Measurements from ENCODE around the gene ARFGAP1. TPM values are rescaled to one million over a fixed set of nuclear protein-coding genes. Genes with fewer than 3 reads are reported as not detected.

Gene ARFGAP1
- total and polyA plus RNA-seq, 4 donors = 47.0 to 108 (median 87.6) TPM

DNA sequence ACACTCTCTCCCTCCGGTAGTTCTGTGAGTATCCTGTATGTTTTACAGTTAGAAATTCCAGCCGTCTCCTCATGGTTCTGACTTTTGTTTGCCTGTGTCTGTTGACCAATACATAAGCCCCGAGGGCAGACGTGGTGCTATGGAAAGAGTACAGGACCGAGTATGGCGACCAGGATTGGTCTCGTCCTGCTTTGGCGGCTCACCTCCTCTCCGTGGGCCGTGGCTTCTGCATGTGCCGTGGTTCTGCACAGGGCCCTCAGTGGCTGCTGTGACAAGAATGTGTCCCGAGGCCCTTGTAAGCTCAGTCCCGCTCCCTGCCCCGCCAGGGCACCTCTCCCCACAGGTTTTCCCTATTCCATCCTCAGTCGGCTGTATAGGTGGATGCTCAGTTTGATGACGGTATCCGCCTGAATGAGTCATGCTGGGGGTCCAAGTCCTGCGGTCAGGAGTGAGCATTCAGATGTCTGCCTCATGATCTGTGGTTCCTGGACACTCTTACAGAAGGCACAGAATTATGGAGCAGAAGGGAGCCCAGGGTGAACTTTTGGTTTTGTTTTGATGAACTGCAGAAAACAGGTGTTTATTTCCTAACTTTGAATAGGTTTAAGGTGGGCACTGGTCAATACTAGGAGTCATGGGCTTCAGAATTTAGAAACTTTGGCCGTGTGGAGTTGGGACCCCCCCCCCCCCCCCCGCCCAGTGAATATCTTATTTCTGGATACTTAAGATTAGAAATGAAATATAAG lies 1.2 kb downstream of the ARFGAP1 start:
- ATAC-seq (ENCODE audit: insufficient read depth, low FRiP score) (no peak), DNase-seq (no peak)
- 40 to 52% methylated on average over 20 of the region's 20 CpGs for WGBS, 2 donors
- Histone ChIP-seq H3K9ac (ENCODE audit: insufficient read depth in 1 of 2, low read length in 2 of 2) (peak overlapping the region; percentile 31 to 63), H3K4me1 (ENCODE audit: control insufficient read depth in 5 of 5, insufficient read depth in 5 of 5, low read length in 5 of 5) (peaks cover 0 to 37% (median 10%) of the 10 kb centered on the region in 5 donors), H3K27ac (ENCODE audit: low read depth in 1 of 2, low read length in 1 of 2) (no peak overlapping the region), H3K27me3 (ENCODE audit: control insufficient read depth in 3 of 3, insufficient read depth in 3 of 3, low read length in 2 of 3) (no peaks in the 10 kb centered on the region), H3K4me3 (peak overlapping the region; percentile 18), H3K36me3 (ENCODE audit: control insufficient read depth in 4 of 4, insufficient read depth in 4 of 4, low read length in 4 of 4) (peaks cover 0 to 31% (median 1%) of the 10 kb centered on the region in 4 donors), H3K9me3 (ENCODE audit: control insufficient read depth in 4 of 4, insufficient read depth in 3 of 4, low read length in 3 of 4) (no peaks in the 10 kb centered on the region)
- TF ChIP-seq, protein P1, sequence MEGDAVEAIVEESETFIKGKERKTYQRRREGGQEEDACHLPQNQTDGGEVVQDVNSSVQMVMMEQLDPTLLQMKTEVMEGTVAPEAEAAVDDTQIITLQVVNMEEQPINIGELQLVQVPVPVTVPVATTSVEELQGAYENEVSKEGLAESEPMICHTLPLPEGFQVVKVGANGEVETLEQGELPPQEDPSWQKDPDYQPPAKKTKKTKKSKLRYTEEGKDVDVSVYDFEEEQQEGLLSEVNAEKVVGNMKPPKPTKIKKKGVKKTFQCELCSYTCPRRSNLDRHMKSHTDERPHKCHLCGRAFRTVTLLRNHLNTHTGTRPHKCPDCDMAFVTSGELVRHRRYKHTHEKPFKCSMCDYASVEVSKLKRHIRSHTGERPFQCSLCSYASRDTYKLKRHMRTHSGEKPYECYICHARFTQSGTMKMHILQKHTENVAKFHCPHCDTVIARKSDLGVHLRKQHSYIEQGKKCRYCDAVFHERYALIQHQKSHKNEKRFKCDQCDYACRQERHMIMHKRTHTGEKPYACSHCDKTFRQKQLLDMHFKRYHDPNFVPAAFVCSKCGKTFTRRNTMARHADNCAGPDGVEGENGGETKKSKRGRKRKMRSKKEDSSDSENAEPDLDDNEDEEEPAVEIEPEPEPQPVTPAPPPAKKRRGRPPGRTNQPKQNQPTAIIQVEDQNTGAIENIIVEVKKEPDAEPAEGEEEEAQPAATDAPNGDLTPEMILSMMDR (IDR thresholded peaks at IDR 0.05; ENCODE audit: control extremely low read depth, extremely low read depth) = no peak

DNA sequence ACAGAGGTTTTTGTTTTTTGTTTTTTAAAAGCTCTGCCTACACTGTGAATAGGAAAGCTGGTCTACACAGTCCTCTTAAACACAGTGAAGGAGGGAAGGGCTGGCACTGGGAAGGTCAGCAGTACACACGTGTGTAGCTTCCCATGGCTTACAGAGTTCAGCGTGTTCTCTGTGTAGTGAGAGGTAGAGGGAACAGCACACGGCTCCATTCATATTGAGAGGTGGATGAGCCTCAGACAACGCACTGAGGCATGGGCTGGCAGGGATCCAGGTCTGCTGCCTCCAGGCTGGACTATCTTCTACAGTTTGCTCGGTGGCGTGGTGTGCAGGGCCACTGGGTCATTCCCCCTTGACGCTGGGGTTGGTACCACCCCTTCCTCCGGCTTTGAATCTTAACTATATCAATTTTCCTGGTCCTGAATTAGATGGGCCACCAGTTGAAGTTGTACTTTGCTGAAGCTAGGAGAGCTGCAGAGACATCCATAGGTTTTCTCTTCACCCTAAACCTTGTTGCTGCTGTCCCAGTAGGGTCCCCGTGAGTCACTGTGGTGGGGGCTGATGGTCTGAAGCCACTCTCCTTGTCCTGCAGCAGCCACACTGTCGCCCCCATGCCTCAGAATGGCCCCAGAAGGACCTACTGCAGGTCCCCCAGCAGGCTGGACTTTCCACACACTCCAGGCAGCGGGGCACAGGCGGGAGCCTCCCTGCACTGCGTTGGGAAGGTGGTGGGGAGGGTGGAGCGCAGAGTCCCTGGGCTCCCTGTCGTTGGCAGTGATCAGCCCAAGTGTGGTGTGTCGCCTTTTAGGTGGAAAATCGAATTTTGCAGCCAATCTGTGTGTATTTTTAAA lies 2.0 kb downstream of the ARFGAP1 start:
- DNase-seq = no peak
- ATAC-seq (ENCODE audit: insufficient read depth, low FRiP score) = no peak

DNA sequence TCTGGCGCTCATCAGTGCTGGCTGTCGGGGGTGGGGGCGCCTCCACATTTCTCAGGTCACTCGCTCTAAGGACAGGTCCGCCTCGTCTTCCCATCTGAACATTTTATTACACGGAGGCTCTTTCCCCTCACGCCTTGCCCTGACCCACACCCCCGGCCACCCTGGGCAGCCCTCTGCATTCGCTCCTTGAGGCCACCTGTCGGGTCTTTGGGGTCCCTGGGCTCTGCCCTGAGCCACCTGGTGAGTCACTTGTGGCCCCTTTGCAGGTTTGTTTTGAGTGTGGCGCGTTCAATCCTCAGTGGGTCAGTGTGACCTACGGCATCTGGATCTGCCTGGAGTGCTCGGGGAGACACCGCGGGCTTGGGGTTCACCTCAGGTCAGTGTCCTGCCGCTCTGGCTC lies 3.2 kb downstream of the ARFGAP1 start:
- Histone ChIP-seq H3K27me3 (ENCODE audit: control insufficient read depth in 3 of 3, insufficient read depth in 3 of 3, low read length in 2 of 3) (no peaks in the 10 kb centered on the region), H3K27ac (ENCODE audit: low read depth in 1 of 2, low read length in 1 of 2) (no peak overlapping the region), H3K9ac (ENCODE audit: insufficient read depth in 1 of 2, low read length in 2 of 2) (no peak overlapping the region), H3K4me3 (no peak overlapping the region), H3K36me3 (ENCODE audit: control insufficient read depth in 4 of 4, insufficient read depth in 4 of 4, low read length in 4 of 4) (peaks cover 0 to 46% (median 1%) of the 10 kb centered on the region in 4 donors), H3K4me1 (ENCODE audit: control insufficient read depth in 5 of 5, insufficient read depth in 5 of 5, low read length in 5 of 5) (peaks cover 0 to 26% (median 7%) of the 10 kb centered on the region in 5 donors), H3K9me3 (ENCODE audit: control insufficient read depth in 4 of 4, insufficient read depth in 3 of 4, low read length in 3 of 4) (no peaks in the 10 kb centered on the region)
- DNase-seq (no peak), ATAC-seq (ENCODE audit: insufficient read depth, low FRiP score) (no peak)
- TF ChIP-seq, protein P1 (IDR thresholded peaks at IDR 0.05; ENCODE audit: control extremely low read depth, extremely low read depth) = no peak
- 94 to 95% methylated on average over 18 of the region's 18 CpGs for WGBS, 2 donors

More for the DNA sequence above, 2.0 kb downstream of the ARFGAP1 start:
- WGBS, 2 donors = 83 to 89% methylated on average over 17 of the region's 17 CpGs
- H3K4me3 ChIP-seq = no peak overlapping the region
- peaks cover 0 to 37% (median 1%) of the 10 kb centered on the region in 4 donors for H3K36me3 ChIP-seq (ENCODE audit: control insufficient read depth in 4 of 4, insufficient read depth in 4 of 4, low read length in 4 of 4)
- H3K4me1 ChIP-seq (ENCODE audit: control insufficient read depth in 5 of 5, insufficient read depth in 5 of 5, low read length in 5 of 5) = peaks cover 0 to 30% (median 7%) of the 10 kb centered on the region in 5 donors
- H3K27me3 ChIP-seq (ENCODE audit: control insufficient read depth in 3 of 3, insufficient read depth in 3 of 3, low read length in 2 of 3) = no peaks in the 10 kb centered on the region
- TF ChIP-seq, protein P1 (IDR thresholded peaks at IDR 0.05; ENCODE audit: control extremely low read depth, extremely low read depth) = no peak
- H3K9me3 ChIP-seq (ENCODE audit: control insufficient read depth in 4 of 4, insufficient read depth in 3 of 4, low read length in 3 of 4) = no peaks in the 10 kb centered on the region
- no peak overlapping the region for H3K27ac ChIP-seq (ENCODE audit: low read depth in 1 of 2, low read length in 1 of 2)
- no peak overlapping the region for H3K9ac ChIP-seq (ENCODE audit: insufficient read depth in 1 of 2, low read length in 2 of 2)
